Keratinocyte (primary cell): Measurements from ENCODE around the gene SLC35E2B. TPM values are rescaled to one million over a fixed set of nuclear protein-coding genes. Genes with fewer than 3 reads are reported as not detected.

Experiments
- DNase-seq: peaks from one replicate; pipeline ENCODE4 v3.0.0-alpha.2; 2011; ENCODE audit warnings: low read depth, missing footprints, low spot score
- FAIRE-seq: peaks from 2 replicates; lab custom pipeline; 2011; peaks lifted over from hg19 to GRCh38; lab: Jason Lieb, UNC
- H2AFZ ChIP-seq: 2 replicates; pipeline ENCODE4 v1.6.0; 2012; ENCODE audit warnings: low read length, control low read depth, inconsistent platforms; ENCODE audit not compliant: control insufficient read depth
- H3K27ac ChIP-seq: 2 replicates; pipeline ENCODE4 v1.5.1; 2011; ENCODE audit warnings: low read length; ENCODE audit not compliant: control insufficient read depth, insufficient read depth
- H3K27me3 ChIP-seq: 3 replicates; pipeline ENCODE4 v1.6.0; 2011; ENCODE audit warnings: low read length; ENCODE audit not compliant: control insufficient read depth, insufficient read depth; ENCODE audit errors: extremely low read depth
- H3K36me3 ChIP-seq, 2 experiments: 2 replicates in 1 of 2; 3 replicates in 1 of 2; pipeline ENCODE4 v1.5.1; 2011; ENCODE audit warnings: low read length in 2 of 2, mild to moderate bottlenecking in 1 of 2; ENCODE audit not compliant: control insufficient read depth in 2 of 2, insufficient read depth in 2 of 2; ENCODE audit errors: extremely low read depth in 1 of 2
- H3K4me1 ChIP-seq: 3 replicates; pipeline ENCODE4 v1.5.1; 2011; ENCODE audit warnings: low read length; ENCODE audit not compliant: control insufficient read depth, insufficient read depth; ENCODE audit errors: extremely low read depth
- H3K4me2 ChIP-seq: 3 replicates; pipeline ENCODE4 v1.6.0; 2011; ENCODE audit warnings: low read depth, low read length; ENCODE audit not compliant: control insufficient read depth, insufficient read depth; ENCODE audit errors: extremely low read depth
- H3K4me3 ChIP-seq, 3 experiments: fragments of 200-600 bp in 1 of 3; sonication (generic) in 1 of 3; 2 replicates in 2 of 3; 3 replicates in 1 of 3; pipeline ENCODE4 v1.5.1; 2011 to 2016; ENCODE audit warnings: low read length in 3 of 3, mild to moderate bottlenecking in 3 of 3, control low read depth in 2 of 3, inconsistent platforms in 1 of 3, low read depth in 1 of 3, mixed read lengths in 1 of 3, mixed run types in 1 of 3, moderate library complexity in 1 of 3; ENCODE audit not compliant: control insufficient read depth in 2 of 3, insufficient read depth in 2 of 3; ENCODE audit errors: extremely low read depth in 1 of 3
- H3K79me2 ChIP-seq: 2 replicates; pipeline ENCODE4 v1.6.0; 2012; ENCODE audit warnings: low read length; ENCODE audit not compliant: control insufficient read depth, insufficient read depth
- H3K9ac ChIP-seq: 3 replicates; pipeline ENCODE4 v1.6.0; 2011; ENCODE audit warnings: low read length; ENCODE audit not compliant: control insufficient read depth, insufficient read depth; ENCODE audit errors: extremely low read depth
- H3K9me1 ChIP-seq: 3 replicates; pipeline ENCODE4 v1.6.0; 2011; ENCODE audit warnings: low read length; ENCODE audit not compliant: control insufficient read depth, insufficient read depth; ENCODE audit errors: extremely low read depth
- H3K9me3 ChIP-seq: 2 replicates; pipeline ENCODE4 v1.5.1; 2012; ENCODE audit warnings: low read depth, low read length; ENCODE audit not compliant: control insufficient read depth
- H4K20me1 ChIP-seq: 3 replicates; pipeline ENCODE4 v1.6.0; 2011; ENCODE audit warnings: low read length; ENCODE audit not compliant: control insufficient read depth, insufficient read depth; ENCODE audit errors: extremely low read depth
- EZH2 ChIP-seq: IDR thresholded peaks from one replicate; pipeline ENCODE4 v1.6.1; 2012; ENCODE audit warnings: inconsistent platforms, mild to moderate bottlenecking, low read length, moderate library complexity
- dilution Hi-C: fragments of 300-500 bp; cut with MboI; formaldehyde crosslinking; loops from one replicate; pipeline ENCODE4 v1.7.0; 2020; ENCODE audit warnings: low sequenced_read_pairs; ENCODE audit not compliant: extremely low pct_ligation_motif_present
- polyA plus RNA-seq, 5 experiments: library from polyadenylated mRNA; depleted of rRNA in 3 of 5; stranded (reverse) in 3 of 5; stranded (forward) in 1 of 5; unstranded in 1 of 5; fragments of >200 nt; gene quantifications; 1 replicate in 1 of 5; 2 replicates in 3 of 5; 3 replicates in 1 of 5; pipeline versions ENCODE4 v1.2.1 to v1.2.3, GENCODE V29; 2011 to 2012; ENCODE audit warnings: missing spikeins in 2 of 5, low read depth in 1 of 5, low replicate concordance in 1 of 5
- TF ChIP-seq, protein P1 (sequence below), 3 experiments: IDR thresholded peaks in 1 of 3; conservative IDR thresholded peaks in 1 of 3; optimal IDR thresholded peaks in 1 of 3; 2 replicates in 2 of 3; 3 replicates in 1 of 3; pipeline versions ENCODE3 to v1.5.1; 2011; ENCODE audit warnings: low read length in 3 of 3, mild to moderate bottlenecking in 3 of 3, moderate library complexity in 2 of 3, control low read depth in 1 of 3, inconsistent platforms in 1 of 3; ENCODE audit not compliant: insufficient read depth in 2 of 3; ENCODE audit errors: extremely low read depth in 1 of 3

SLC35E2B gene
- polyA plus RNA-seq, 1 donor (not counting 4 experiments of a cell fraction or from before 2014, with no cell fraction given) = 10.3 TPM

DNA sequence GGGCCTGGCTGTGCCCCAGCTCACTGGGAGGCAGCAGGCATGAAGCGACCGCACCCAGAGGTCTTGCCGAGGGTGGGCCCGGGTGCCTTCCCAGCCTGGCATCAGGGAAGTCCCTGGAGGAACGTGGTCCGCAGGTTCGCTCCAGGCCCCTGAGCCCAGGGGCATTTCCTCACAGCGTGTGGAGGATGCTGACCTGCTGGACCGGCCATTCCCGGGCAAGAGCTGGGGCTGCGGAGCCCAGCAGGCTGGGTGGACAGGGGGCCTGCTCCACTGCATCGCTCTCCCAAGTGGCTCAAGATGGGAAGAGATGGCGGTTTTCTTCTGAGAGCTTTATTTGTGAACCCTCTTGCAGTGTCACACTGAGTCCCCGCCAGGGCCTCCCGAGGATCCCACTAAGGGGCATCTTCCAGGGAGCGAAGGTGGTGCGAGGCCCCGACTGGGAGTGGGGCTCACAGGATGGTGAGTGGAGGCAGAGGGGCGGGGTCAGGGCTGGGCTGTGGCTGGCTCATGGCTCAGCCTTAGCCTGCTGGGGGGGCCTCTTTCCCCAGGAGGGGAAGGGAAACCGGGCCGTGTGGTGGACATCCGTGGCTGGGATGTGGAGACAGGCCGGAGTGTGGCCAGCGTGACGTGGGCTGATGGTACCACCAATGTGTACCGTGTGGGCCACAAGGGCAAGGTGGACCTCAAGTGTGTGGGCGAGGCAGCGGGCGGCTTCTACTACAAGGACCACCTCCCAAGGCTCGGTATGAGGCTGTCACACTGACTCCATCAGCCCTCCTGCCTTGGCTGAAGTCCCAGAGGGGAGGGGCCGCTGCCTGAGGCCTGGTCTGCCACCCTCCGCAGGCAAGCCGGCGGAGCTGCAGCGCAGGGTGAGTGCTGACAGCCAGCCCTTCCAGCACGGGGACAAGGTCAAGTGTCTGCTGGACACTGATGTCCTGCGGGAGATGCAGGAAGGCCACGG, 67.9 kb downstream of the SLC35E2B start:
- Histone ChIP-seq H3K27me3 (no peaks in the 10 kb centered on the region), H3K4me3 (no peak overlapping the region), H3K4me1 (peaks cover 18% of the 10 kb centered on the region), H3K4me2 (no peak overlapping the region), H3K9ac (no peak overlapping the region), H3K9me1 (no peaks in the 10 kb centered on the region), H4K20me1 (no peaks in the 10 kb centered on the region), H3K36me3 (no peaks in the 10 kb centered on the region), H2AFZ (no peak overlapping the region), H3K27ac (no peak overlapping the region), H3K79me2 (no peaks in the 10 kb centered on the region), H3K9me3 (no peaks in the 10 kb centered on the region)
- no peak for TF ChIP-seq EZH2
- TF ChIP-seq, protein P1, sequence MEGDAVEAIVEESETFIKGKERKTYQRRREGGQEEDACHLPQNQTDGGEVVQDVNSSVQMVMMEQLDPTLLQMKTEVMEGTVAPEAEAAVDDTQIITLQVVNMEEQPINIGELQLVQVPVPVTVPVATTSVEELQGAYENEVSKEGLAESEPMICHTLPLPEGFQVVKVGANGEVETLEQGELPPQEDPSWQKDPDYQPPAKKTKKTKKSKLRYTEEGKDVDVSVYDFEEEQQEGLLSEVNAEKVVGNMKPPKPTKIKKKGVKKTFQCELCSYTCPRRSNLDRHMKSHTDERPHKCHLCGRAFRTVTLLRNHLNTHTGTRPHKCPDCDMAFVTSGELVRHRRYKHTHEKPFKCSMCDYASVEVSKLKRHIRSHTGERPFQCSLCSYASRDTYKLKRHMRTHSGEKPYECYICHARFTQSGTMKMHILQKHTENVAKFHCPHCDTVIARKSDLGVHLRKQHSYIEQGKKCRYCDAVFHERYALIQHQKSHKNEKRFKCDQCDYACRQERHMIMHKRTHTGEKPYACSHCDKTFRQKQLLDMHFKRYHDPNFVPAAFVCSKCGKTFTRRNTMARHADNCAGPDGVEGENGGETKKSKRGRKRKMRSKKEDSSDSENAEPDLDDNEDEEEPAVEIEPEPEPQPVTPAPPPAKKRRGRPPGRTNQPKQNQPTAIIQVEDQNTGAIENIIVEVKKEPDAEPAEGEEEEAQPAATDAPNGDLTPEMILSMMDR (optimal IDR thresholded peaks at IDR 0.05 in 1 of 3, IDR thresholded peaks at IDR 0.05 in 1 of 3, conservative IDR thresholded peaks at IDR 0.05 in 1 of 3; ENCODE audit: extremely low read depth in 1 of 3, insufficient read depth in 2 of 3, low read length in 3 of 3) = no peak
- dilution Hi-C loops = no loop called here
- FAIRE-seq (no peak), DNase-seq (no peak)

DNA sequence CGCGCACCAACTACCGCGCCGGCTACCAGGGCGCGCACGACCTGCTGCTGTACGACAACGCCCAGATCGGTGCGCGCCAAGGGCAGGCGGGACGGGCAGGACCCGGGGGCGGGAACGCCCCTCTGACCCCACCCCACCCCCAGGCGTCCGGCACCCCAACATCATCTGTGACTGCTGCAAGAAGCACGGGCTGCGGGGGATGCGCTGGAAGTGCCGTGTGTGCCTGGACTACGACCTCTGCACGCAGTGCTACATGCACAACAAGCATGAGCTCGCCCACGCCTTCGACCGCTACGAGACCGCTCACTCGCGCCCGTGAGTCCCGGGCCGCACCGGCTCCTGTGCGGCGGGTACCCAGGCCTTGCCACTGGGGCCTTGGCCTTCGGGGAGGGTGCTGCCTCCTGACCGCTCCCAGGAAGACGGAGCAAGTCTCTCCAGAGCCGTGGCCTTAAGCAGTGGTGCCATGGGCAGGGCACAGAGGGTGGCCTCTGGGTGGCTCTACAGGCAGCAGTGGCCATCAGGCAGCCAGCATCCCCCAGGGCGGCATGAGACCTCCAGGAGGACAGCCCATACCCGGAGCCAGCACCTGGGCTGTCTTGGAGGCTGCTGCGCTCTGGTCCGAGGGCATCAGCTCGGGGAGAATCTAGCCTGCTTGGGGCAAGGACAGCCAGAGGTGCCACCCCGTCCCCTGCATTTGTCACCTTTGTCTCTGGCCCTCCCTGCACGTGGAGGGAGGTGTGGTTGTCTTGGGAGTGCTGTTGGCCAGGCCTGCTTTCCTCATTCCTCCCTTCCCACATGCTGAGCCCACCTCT, 68.8 kb downstream of the SLC35E2B start:
- no peaks in the 10 kb centered on the region for H3K79me2 ChIP-seq
- no peaks in the 10 kb centered on the region for H3K36me3 ChIP-seq
- no peak for TF ChIP-seq EZH2
- TF ChIP-seq, protein P1 (optimal IDR thresholded peaks at IDR 0.05 in 1 of 3, IDR thresholded peaks at IDR 0.05 in 1 of 3, conservative IDR thresholded peaks at IDR 0.05 in 1 of 3; ENCODE audit: extremely low read depth in 1 of 3, insufficient read depth in 2 of 3, low read length in 3 of 3) = no peak
- no peak overlapping the region for H3K4me3 ChIP-seq
- H3K27ac ChIP-seq = no peak overlapping the region
- no peaks in the 10 kb centered on the region for H3K9me1 ChIP-seq
- FAIRE-seq (no peak), DNase-seq (no peak)
- no peaks in the 10 kb centered on the region for H3K27me3 ChIP-seq
- no peak overlapping the region for H2AFZ ChIP-seq
- dilution Hi-C loops = no loop called here
- no peak overlapping the region for H3K9ac ChIP-seq
- H3K9me3 ChIP-seq = no peaks in the 10 kb centered on the region
- H3K4me2 ChIP-seq = no peak overlapping the region
- peaks cover 16% of the 10 kb centered on the region for H3K4me1 ChIP-seq
- no peaks in the 10 kb centered on the region for H4K20me1 ChIP-seq
